SK-N-SH treated with all-trans-retinoic acid at 6 μM for 48 hours (cell line): ENCODE measurements around the gene PAXIP1.

Source experiments
- ATAC-seq: fragments of 200-7000 bp; cut with Tn5 transposase; 3 replicates; pipeline ENCODE4 v1.9.1; 2020; ENCODE audit warnings: mild to moderate bottlenecking, moderate library complexity
- ARNTL ChIP-seq: fragments of 450-650 bp; formaldehyde crosslinking; IDR thresholded peaks from 2 replicates; pipeline ENCODE4 v1.5.0; 2020; ENCODE audit warnings: low read depth, mild to moderate bottlenecking, moderate library complexity, borderline replicate concordance
- BACH2 ChIP-seq: fragments of 250-450 bp; sonication (Bioruptor Pico); IDR thresholded peaks from 2 replicates; pipeline ENCODE4 v1.9.0; 2021; ENCODE audit warnings: mild to moderate bottlenecking, borderline replicate concordance
- CREB5 ChIP-seq: fragments of 250-450 bp; sonication (Bioruptor Pico); IDR thresholded peaks from 2 replicates; pipeline ENCODE4 v1.5.1; 2020; ENCODE audit warnings: low read depth, mild to moderate bottlenecking, moderate library complexity
- CSDC2 ChIP-seq: fragments of 250-450 bp; sonication (Bioruptor Pico); IDR thresholded peaks from 2 replicates; pipeline ENCODE4 v1.5.0; 2020; ENCODE audit warnings: mild to moderate bottlenecking, moderate library complexity
- ESRRG ChIP-seq: fragments of 250-450 bp; sonication (Bioruptor Pico); IDR thresholded peaks from 2 replicates; pipeline ENCODE4 v1.6.1; 2021; ENCODE audit warnings: mild to moderate bottlenecking
- GLIS3 ChIP-seq: fragments of 250-450 bp; sonication (Bioruptor Pico); IDR thresholded peaks from 2 replicates; pipeline ENCODE4 v1.5.0; 2020; ENCODE audit warnings: mild to moderate bottlenecking, moderate library complexity
- ISL1 ChIP-seq: fragments of 250-450 bp; sonication (Bioruptor Pico); IDR thresholded peaks from 2 replicates; pipeline ENCODE4 v2.1.2; 2022; ENCODE audit warnings: mild to moderate bottlenecking, moderate library complexity
- OSR1 ChIP-seq: fragments of 250-450 bp; sonication (Bioruptor Pico); IDR thresholded peaks from 2 replicates; pipeline ENCODE4 v1.8.0; 2022; ENCODE audit warnings: moderate library complexity, mild to moderate bottlenecking, inconsistent platforms
- PATZ1 ChIP-seq: fragments of 250-450 bp; sonication (Bioruptor Pico); IDR thresholded peaks from 2 replicates; pipeline ENCODE4 v1.8.0; 2020; ENCODE audit warnings: mild to moderate bottlenecking, moderate library complexity, borderline replicate concordance
- POU6F1 ChIP-seq: fragments of 250-450 bp; sonication (Bioruptor Pico); IDR thresholded peaks from 2 replicates; pipeline ENCODE4 v1.8.0; 2021; ENCODE audit warnings: low read depth, mild to moderate bottlenecking, moderate library complexity, borderline replicate concordance
- PPARA ChIP-seq: fragments of 250-450 bp; sonication (Bioruptor Pico); IDR thresholded peaks from 2 replicates; pipeline ENCODE4 v1.5.0; 2020; ENCODE audit warnings: mild to moderate bottlenecking, borderline replicate concordance
- RARB ChIP-seq: fragments of 250-450 bp; sonication (Bioruptor Pico); IDR thresholded peaks from 2 replicates; pipeline ENCODE4 v1.8.0; 2021; ENCODE audit warnings: mild to moderate bottlenecking, moderate library complexity
- SNAI2 ChIP-seq: fragments of 250-450 bp; sonication (Bioruptor Pico); IDR thresholded peaks from 2 replicates; pipeline ENCODE4 v1.5.0; 2020; ENCODE audit warnings: mild to moderate bottlenecking, moderate library complexity
- TCF4 ChIP-seq: fragments of 250-450 bp; sonication (Bioruptor Pico); IDR thresholded peaks from 2 replicates; pipeline ENCODE4 v1.8.0; 2021; ENCODE audit warnings: mild to moderate bottlenecking, moderate library complexity, borderline replicate concordance
- TOX ChIP-seq: fragments of 250-450 bp; sonication (Bioruptor Pico); IDR thresholded peaks from 2 replicates; pipeline ENCODE4 v1.8.0; 2021; ENCODE audit warnings: mild to moderate bottlenecking, moderate library complexity, borderline replicate concordance
- TSHZ2 ChIP-seq: fragments of 250-450 bp; sonication (Bioruptor Pico); IDR thresholded peaks from 2 replicates; pipeline ENCODE4 v1.5.0; 2020; ENCODE audit warnings: mild to moderate bottlenecking, moderate library complexity
- ZC3H10 ChIP-seq: fragments of 250-450 bp; sonication (Bioruptor Pico); IDR thresholded peaks from 2 replicates; pipeline ENCODE4 v1.5.1; 2021; ENCODE audit warnings: mild to moderate bottlenecking, moderate library complexity
- ZFP3 ChIP-seq: fragments of 250-450 bp; sonication (Bioruptor Pico); IDR thresholded peaks from 2 replicates; pipeline ENCODE4 v1.5.0; 2020; ENCODE audit warnings: mild to moderate bottlenecking, moderate library complexity
- ZFP30 ChIP-seq: fragments of 450-650 bp; formaldehyde crosslinking; IDR thresholded peaks from 2 replicates; pipeline ENCODE4 v1.5.0; 2022; ENCODE audit warnings: mild to moderate bottlenecking, moderate library complexity
- ZNF565 ChIP-seq: fragments of 450-650 bp; formaldehyde crosslinking; conservative IDR thresholded peaks from 2 replicates; pipeline ENCODE4 v1.5.0; 2020; ENCODE audit warnings: low read depth, mild to moderate bottlenecking, moderate library complexity
- ZNF70 ChIP-seq: fragments of 450-650 bp; formaldehyde crosslinking; IDR thresholded peaks from 2 replicates; pipeline ENCODE4 v1.5.0; 2020; ENCODE audit warnings: mild to moderate bottlenecking, moderate library complexity

The PAXIP1 gene

GRCh38 chr7:154905146-154905545 lies 97.8 kb downstream of the PAXIP1 start:
- no peak for ATAC-seq
- TF ChIP-seq CREB5 (no peak), RARB (CRISPR knock-in tag) (no peak), PPARA (CRISPR knock-in tag) (no peak), SNAI2 (CRISPR knock-in tag) (no peak), ZFP30 (CRISPR knock-in tag) (no peak), CSDC2 (CRISPR knock-in tag) (no peak), ESRRG (no peak), OSR1 (CRISPR knock-in tag) (no peak), POU6F1 (CRISPR knock-in tag) (no peak), ARNTL (CRISPR knock-in tag) (no peak), TOX (CRISPR knock-in tag) (no peak)

GRCh38 chr7:154903083-154903731 lies 99.7 kb downstream of the PAXIP1 start:
- ATAC-seq = no peak

More at GRCh38 chr7:154903083-154903731, 99.7 kb downstream of the PAXIP1 start:
- no peak for TF ChIP-seq ESRRG
- no peak for TF ChIP-seq POU6F1 (CRISPR knock-in tag)
- TF ChIP-seq GLIS3 (CRISPR knock-in tag) = no peak
- no peak for TF ChIP-seq ZC3H10 (CRISPR knock-in tag)
- TF ChIP-seq SNAI2 (CRISPR knock-in tag) = no peak
- no peak for TF ChIP-seq CREB5
- TF ChIP-seq PATZ1 = no peak
- no peak for TF ChIP-seq ZFP3 (CRISPR knock-in tag)
- no peak for TF ChIP-seq BACH2 (CRISPR knock-in tag)
- no peak for TF ChIP-seq ARNTL (CRISPR knock-in tag)
- TF ChIP-seq ISL1 (CRISPR knock-in tag) = no peak
- no peak for TF ChIP-seq ZNF565 (CRISPR knock-in tag)
- no peak for TF ChIP-seq OSR1 (CRISPR knock-in tag)
- no peak for TF ChIP-seq TCF4
- TF ChIP-seq ZNF70 (CRISPR knock-in tag) = no peak
- TF ChIP-seq PPARA (CRISPR knock-in tag) = no peak
- TF ChIP-seq RARB (CRISPR knock-in tag) = no peak
- TF ChIP-seq TSHZ2 (CRISPR knock-in tag) = no peak
